ENCODE results near the gene RELN.

DNA sequence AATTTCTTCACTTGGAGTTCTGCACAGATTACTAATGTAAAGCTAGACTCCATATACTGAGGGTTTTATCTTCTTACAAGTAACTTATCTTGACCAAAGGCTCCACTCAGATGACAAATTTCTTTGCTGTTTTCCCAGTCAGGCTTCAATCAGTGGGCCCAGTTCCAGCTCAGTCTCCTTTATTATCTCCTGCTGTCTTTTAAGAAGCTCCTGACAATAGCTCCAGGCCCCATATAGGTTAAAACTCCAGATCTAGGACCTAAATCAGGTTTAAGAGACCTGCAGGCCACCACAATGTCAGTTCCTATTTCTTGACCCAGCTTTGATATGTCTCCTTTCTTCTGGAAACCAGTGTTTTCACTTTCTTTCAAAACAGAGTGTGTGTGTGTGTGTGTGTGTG is 165.2 kb downstream of the RELN start:
- no peak for TF ChIP-seq CTCF (IDR thresholded peaks at IDR 0.05 in 4 of 5, conservative IDR thresholded peaks at IDR 0.05 in 1 of 5)
- no peak for TF ChIP-seq POLR2A (IDR thresholded peaks at IDR 0.05)

All from gastrocnemius medialis (tissue), 4 donors.